Measurements from ENCODE around the gene GINS1.

The GINS1 gene

DNA sequence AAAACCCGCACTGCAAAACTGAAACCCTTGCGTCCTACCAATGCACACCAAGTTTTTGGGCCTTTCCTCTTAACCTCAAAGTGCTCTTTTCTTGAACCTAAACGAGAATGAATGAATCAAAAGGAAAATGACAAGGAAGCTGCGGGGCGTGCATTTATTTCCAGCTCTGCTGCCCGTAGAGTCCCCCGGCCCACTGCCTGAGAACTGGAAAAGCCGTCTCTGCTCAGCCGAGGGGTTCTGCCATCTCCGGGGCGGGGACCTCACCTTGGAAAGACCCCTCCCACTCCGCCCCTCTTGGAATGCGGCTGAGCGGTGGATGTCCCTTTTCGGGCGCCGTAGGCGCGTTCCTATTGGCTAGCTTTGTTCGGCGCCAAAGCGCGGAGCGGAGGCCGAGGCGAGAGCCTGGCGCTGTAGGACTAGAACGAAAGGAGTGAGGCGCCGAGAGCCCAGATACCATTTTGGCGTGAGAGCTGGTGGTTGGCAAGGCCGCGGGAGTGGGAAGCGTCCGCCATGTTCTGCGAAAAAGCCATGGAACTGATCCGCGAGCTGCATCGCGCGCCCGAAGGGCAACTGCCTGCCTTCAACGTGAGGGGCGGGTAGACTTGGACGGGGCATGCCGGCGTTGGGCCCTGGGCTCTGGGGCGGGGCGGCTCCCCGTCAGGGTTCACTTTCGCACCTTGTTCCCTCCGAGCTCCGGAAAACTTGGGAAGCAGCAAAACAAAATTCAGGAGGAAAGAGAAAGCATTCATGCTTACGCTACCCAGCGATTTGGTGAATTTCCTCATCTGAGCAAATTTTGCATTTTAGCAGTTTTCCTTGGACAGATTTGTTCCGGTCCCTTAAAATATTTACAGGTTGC lies at the start of gene GINS1:
GINS1 (plus strand) TSS at position 363 of the 859 bp plus-strand sequence; CDS start at position 511, 148 bp downstream.
- no peak for DNase-seq

DNA sequence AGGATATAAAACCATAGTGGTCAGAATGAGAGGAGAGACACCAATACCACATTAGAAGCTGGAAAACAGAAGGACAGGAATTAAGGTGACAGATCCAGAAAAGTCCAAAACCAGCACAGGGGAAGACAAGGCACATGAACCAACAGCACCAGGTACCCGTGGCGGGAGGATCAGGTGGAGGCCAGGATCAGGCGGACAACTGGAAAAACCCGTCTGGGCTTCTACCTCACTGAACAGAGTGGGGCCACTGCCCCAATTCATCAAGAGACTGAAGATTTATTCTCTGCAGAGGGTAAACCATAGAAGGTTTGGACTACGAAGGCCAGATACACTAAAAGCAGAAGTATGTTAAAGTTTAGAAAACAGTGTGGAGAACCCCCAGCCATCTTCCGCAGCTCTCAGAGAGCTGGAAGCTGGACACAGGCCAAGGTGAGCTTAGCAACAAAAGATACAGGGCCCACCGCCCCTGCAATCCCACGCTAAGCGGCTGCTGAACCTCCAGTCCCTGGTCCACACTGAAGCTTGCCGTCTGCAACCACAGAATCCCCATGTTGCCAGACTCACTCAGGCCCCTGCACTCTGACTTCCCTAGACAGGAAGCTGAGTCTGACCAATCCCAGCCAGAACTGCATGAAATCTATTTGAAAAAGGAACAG lies 46.7 kb upstream of the GINS1 start:
- no peak for DNase-seq

DNA sequence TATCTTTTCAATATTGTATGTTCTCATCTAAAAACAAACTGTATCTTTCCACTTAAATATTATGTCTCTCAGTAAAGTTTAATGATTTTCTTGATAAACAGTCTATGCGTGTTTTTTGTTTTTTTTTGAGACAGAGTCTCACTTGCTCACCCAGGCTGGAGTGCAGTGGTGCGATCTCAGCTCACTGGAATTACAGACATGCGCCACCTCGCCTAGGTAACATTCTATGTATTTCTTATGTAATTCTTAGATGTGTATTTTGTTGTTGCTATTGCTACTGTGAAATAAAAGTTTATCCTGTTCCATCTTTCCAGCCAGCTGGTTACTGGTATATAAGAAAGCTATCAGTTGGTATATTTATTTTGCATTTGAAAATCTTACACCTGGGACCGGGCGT lies 46.2 kb upstream of the GINS1 start:
- no peak for DNase-seq

DNA sequence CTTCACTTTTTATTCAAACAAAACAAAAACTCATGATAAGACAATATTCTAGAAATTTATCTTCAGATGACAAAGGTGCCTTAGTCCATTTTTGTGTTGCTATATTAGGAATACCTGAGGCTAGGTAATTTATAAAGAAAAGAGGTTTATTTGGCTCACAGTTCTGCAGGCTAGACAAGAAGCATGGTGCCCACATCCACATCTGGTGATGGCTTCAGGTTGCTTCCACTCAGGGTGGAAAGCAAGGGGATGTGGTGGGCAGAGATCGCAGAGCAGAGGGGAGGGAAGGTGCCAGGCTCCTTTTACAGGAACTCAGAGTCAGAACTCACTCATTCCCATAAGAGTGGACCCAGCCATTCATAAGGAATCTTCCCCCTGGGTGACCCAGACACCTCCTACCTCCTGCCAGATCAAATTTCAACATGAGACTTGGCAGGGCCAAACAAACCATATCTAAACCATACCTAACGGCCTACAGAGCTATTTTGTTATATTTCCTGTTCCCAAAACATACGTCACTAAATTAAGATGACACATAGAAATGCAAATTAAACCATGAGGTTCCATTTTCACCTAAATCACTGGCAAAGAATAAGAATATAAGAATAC lies 43.2 kb upstream of the GINS1 start:
- DNase-seq: no peak

DNA sequence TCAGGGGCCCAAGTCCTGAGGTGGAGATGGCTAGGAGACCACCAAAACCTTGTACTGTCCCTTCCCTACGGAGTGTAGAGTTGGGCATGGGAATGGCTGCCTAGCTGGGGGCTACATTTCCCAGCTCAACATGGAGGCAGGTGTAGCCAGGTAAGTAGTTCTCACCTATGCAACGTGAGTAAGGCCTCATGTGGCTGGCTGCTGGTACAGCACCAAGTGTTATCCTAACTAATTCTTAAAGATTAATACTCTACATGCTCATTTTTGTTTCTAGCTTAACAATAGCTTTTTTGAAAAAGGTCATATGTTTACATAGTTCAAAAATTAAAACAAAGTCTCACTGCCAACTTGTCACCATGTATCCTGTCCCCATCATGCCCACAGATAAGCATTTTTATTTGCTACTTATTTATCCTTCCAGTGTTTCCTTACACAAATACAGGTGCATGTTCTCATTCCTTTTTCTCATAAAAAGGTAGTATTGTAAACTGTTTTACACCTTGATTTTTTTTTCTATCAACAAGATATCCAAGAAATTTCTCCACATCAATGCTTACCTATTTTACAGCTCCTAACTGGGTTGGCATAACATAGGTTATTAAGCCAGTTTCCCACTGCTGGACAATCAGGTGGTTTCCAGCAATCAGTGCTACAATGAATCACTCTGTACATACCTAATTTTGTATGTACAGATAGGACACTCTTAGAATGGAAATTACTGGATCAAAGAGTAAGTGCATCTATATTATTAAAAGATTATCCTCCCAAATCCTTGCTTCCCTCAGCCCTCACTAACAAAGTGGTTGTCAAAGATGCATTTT lies 42.4 kb upstream of the GINS1 start:
- DNase-seq: no peak

DNA sequence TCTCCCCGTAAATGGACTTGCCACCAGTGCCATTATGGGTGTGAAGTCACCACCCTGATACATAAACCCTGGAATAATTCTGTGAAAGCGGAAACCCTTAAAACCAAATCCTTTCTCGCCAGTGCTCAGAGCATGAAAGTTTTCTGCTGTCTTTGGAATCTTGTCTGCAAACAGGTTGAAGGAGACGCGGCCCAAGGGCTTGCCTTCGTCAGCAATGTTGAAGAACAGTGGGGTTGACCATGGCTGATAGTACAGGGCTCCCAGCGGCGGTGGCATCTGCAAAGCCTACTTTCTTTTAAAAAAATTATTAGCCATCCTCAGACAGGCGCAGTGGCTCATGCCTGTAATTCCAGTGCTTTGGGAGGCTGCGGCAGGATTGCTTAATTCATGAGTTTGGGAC lies 38.9 kb upstream of the GINS1 start:
- DNase-seq: no peak

DNA sequence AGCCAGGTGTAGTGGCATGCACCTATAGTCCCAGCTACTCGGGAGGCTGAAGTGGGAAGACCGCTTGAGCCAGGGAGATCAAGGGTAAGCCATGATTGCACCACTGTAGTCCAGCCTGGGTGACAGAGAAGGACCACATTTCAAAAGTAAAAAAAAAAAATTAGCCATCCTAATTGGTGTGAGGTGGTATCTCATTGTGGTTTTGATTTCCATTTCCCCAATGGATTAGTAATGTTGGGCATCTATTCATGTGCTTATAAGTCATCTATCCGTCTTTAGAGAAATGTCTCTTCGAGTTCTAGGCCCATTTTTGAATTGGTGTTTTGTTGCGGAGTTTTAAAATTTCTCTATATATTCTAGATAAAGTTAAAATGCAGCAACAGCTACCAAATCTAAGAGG lies 38.5 kb upstream of the GINS1 start:
- no peak for DNase-seq

DNA sequence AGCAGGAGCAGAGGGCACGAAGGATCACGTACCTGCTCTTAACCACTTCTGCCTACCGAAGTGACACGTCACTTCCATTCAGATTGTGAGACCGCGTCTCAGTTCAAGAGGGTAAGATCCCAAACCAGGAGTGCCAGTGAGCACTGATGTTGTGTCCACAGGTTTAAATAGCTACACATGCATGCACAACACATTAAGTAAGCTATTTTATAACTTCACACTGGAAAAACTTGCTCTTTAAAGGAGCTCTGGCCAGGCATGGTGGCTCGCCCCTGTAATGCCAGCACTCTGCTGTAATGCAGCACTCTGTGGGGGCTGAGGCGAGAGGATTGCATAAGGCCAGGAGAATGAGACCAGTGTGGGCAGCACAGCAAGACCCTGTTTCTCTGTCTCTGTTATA lies 37.9 kb upstream of the GINS1 start:
- no peak for DNase-seq

DNA sequence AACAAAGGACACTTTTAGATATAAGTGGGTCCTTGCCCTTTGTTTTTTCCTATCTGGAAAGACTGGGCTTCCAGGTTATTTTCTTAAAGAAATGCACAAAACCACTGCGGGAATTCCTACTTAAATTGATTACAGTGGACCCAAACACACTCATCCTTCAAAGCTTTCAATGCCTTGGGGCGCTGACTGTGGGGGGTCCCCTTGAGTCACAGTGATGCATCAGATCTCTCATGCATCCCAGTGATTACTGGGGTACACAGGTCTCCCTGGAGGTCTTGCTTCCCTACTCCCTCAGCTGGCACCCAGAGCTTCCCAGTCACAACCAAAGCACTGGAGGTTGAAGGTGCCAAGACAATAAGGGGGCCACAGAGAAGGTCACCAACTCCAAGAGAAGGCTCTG lies 37.5 kb upstream of the GINS1 start:
- no peak for DNase-seq

DNA sequence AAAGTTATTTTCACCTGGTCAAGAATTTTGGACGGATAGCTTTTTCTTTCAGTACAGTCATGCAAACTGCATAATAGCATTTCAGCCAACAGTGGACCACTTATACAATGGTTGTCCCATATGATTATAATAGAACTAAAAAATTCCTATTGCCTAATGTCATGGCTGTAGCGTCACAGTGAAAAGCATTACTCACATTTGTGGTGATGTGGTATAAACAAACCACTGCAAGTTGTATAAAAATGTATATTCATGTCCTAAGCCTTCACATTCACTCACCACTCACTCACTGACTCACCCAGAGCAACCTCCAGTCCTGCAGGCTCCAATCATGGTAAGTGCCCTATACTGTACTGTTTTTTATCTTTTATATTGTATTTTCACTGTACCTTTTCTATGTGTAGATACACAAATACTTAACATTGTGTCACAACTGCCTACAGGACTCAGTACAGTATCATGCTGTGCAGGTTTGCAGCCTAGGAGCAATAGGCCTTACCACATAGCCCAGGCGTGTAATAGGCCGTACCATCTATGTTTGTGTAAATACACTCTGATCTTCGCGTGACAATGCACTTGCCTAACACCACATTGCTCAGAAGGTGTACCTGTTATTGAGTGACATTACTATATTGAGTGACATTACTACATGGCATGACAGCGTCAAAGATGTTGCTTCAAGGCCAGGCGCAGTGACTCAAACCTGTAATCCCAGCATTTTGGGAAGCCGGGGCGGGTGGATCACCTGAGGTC lies 34.7 kb upstream of the GINS1 start:
- peak; percentile 54 for DNase-seq

DNA sequence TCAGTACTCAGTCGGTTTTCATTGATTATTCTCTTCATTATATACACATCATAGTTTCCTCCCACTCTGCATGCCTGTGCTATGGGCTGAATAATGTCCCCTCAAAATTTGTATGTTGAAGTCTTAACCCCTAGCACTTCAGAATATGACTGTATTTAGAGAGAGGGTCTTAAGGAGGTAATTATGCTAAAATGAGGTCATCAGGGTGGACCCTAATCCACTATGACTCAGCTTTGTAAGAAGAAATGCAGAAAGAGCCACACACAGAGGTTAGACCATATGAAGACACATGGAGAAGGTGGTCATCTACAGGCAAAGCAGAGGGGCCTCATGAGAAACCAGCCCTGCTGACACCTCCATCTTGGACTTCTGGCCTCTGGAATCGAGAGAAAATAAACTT lies 32.6 kb upstream of the GINS1 start:
- DNase-seq: no peak

DNA sequence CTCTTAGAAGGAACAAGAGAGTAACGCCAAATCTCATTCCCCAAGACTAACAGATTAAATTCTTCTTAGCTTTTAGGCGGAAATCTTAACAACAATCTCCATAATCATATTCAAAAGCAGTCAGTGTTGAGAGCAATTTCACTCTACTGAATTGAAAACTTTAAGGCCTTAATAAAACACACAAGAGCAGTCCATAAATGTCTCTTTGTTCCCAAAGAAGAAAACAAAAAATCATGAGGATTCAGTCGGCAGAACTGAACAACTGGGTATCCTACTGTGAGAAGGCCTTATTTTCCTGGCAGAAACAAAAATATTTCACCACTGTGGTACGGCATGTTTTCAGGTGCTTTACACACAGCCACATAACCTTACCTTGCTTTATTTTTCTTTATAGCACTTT lies 31.2 kb upstream of the GINS1 start:
- no peak for DNase-seq

DNA sequence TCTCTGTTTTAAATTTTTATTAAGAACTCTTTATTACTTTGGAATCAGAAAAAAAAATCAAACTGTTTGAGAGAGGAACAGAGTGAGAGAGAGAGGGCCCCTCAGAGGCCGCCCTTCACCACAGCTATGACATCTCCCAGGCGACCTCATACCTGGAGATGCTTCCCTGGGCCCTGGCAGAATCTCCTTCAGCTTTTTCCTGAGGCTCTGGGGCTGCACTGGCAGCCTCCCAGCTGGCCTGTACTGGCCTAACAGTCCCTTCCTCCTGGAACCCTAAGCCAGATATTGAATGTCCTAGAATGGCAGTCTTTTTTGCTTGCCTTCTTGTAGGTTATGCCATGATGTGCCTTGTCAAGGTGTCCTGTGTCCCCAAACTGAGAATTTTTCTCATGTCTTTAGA lies 30.6 kb upstream of the GINS1 start:
- DNase-seq: no peak

DNA sequence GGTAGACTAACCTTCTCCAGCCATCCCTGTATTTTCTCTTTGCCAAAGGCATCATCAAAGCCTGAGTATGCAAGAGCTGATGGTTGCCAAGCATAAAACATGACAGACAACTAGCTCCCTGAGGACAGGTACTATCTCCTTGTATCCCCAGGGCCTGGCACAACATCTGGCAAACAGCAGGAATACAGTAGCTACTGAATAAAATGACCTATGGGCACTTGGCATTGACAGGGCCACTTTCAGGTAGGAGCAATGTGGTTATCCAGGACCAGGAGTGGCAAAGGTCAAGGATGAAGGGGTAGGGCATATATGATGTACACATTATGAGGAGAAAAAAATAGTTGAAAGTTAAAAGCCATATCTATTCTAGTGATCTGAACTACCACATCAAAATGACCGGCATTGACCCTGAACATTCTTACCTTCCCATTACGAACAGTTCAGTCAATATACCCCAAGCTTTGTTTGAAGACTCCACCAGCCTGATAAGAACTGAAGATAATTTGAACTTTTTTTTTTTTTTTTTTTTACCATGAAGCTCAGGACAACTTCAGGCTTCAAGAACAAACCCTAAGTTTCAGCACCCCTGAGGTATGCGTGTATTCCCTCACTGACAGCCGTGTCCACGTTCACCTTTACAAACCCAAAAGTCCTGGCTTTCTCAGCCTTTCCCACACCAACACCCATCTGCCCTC lies 29.1 kb upstream of the GINS1 start:
- no peak for DNase-seq

DNA sequence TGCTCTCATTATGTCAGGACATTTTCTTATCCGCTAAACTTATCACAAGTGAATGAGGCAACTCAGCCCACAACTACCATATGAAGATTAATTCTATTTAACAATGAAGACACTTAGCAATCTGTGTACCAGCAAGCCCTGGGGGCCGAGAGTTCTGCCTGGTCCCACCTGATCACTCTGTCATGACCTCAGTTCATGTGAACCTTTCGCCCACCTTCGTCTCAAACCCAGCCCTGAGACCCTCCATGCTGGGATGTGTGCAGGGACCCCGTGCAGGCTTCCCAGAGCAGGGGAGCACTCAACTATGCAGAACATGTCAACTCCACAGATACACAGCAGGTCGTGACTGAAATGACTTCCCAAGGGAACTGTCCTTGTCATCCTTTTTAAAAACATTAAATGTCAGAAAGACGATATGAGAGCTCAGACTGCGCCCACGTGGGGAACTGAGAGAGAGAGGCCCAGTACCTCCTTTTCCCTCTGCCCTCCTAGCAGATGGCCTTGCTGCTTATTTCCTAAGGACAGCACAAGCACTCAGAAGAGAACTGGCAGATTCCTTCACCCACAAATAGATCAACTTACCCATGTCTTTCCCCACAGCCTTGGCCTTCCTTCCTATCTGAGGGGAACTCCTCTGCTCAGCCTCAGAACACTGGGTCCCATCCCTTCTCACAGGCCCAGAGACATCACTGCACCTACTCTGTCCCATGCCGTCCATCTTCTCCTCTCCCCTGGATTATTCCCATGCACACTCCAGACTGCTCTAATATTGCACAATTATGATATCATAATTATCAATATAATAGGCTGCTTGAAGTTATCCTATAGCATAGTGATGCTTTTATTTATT lies 28.4 kb upstream of the GINS1 start:
- DNase-seq: no peak

DNA sequence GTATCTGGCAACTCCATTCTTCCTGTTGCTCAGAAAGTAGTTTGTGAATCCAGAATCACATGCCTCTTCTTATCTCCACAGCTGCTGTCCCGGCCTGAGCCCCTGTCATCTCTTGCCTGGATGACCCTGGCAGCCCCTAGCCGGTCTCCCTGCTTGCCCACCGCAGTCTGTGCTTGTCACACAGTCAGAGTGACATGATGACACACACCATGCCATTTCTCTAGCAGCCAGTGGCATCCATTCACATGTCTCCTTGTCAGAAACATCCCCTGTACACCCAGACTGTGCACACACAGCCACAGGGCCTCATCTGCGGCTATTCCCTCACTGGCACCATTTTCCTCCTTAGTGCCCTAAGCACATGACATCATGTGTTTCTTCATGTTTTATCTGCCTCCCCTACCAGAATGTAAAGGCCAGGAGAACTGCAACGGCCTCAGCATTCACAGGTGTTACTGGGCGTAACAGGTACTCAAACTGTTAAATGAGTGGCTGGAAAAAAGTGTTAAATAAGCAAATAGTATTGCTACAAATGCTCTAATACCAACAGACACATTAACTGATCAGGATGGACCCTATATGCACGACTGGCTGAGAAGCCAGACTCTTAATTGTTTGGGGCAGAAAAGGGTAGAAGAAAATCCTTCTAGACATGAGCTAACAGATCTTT lies 26.4 kb upstream of the GINS1 start:
- no peak for DNase-seq

DNA sequence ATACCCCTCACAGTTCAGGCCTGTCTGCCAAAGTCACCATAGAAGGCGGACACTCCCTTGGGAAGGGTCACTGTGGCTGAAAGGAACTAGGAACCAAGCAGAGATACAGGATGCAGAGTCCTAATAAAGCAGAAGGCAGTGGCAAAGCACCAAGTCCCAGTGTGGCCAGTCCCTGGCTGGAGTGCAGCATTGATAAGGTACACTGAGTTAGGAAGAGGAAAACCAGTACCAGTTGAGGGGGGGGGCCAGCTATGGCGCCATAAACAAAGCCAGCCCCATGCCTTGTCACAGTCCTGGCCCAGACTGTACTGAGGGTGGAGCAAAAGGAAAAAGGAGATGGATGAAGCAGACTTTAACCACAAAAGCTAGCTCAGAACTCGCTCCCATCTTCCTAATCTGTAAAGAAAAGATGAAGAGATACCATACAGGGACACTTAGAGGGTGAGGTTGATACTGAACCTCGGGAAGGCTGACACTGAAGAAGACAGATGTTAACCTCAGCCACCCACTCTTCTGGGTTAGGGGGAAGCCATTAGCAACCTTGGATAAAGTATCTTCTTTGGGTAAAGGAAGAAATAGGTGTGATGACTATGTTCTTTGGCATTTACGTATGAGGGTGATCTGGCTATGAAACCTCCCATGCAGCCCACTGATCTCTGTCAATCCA lies 24.6 kb upstream of the GINS1 start:
- DNase-seq: no peak

DNA sequence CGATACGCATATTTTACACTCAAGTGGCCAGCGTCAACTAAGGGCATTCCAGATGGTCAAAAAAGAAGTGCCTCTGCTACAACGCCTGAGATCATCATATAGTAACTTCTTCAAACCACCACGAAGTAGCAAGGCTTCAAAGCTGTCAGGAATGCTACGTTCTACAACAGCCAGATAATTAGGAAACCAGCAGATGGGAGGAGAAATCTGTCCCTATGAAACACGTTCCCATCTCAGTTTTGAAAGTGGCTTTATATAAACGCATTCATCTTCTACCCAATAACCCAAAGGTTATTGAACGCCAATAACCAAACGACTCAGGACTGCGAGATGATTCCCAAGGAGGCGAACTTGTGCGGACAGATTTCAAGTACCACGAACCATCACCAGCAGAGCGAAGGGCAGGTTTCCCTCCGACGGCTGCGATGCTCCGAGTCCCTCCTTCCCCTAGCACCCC lies 18.0 kb upstream of the GINS1 start:
- no peak for DNase-seq

DNA sequence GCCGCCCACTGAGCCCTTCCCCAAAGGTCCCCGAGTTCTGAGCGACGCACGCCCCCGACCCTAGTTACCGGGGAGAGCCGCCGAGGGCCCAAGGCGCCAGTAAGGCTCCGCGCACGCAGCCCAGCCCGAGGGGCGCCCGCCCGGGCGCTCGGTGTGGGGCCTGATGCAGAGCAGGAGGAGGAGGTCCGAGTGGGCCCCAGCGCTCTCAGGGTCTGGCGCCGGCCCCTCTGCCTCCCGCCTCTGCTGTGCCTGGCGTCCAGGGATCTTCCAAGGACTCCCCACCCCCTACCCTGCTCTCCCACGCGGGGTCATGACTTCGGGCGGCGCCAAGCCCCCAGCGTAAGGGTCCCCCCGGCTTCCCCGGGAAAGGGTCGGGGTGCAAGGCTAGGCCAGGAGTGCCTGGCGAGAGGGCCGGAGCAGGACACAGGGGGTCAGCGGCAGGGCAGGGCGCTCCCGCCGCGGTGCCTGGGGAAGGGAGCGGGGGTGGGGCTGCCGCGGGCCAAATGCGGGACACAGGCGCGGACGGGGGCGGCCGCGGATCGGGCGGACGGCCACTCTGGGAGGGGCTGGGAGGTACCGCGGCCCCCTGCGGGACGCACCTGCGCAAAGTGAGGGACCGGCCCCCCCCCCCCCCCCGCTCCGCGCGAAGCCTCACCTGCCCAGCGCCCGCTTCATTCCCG lies 17.5 kb upstream of the GINS1 start:
- no peak for DNase-seq

Measured in amniotic stem cell (primary cell).